HepG2 (cell line): ENCODE measurements around the gene FAM83E. TPM values are rescaled to one million over a fixed set of nuclear protein-coding genes. Genes with fewer than 3 reads are reported as not detected.

Source experiments
- ATAC-seq: fragments of 200-7000 bp; cut with Tn5 transposase; 3 replicates; pipeline ENCODE4 v1.9.1; 2020; ENCODE audit warnings: mild to moderate bottlenecking, moderate library complexity
- BruUV-seq: library from RNA; stranded (reverse); fragments of 400-500 nt; replicated peaks from 2 replicates; lab custom pipeline; 2021; lab: Mats Ljungman, UMichigan
- CTCF ChIA-PET: fragments of 300-600 bp; formaldehyde crosslinking; extraction: SDS; loops from one replicate; lab custom pipeline; 2021; ENCODE audit warnings: low total read pairs, inconsistent platforms, low intra/inter-chr PET ratio; lab: Yijun Ruan, JAX
- POLR2A ChIA-PET: fragments of 350-600 bp; sonication (Branson Sonifier 250); formaldehyde crosslinking; loops from one replicate; lab custom pipeline; 2020; ENCODE audit warnings: antibody characterized with exemption, inconsistent platforms; lab: Yijun Ruan, JAX
- DNase-seq: peaks from one replicate; pipeline ENCODE4 v3.0.0-alpha.2; 2015; ENCODE audit warnings: low spot score
- FAIRE-seq: peaks from 3 replicates; lab custom pipeline; 2011; peaks lifted over from hg19 to GRCh38; lab: Jason Lieb, UNC
- H2AFZ ChIP-seq: one replicate; pipeline ENCODE4 v1.6.1; 2011; ENCODE audit warnings: low read length, inconsistent platforms
- H3K27ac ChIP-seq: fragments of 300-600 bp; 3 replicates; pipeline ENCODE4 v1.8.0; 2011; ENCODE audit warnings: mixed run types, mild to moderate bottlenecking, mixed read lengths, low read length, inconsistent platforms; ENCODE audit not compliant: insufficient read depth; ENCODE audit errors: extremely low read length
- H3K27me3 ChIP-seq, 2 experiments: fragments of 200-600 bp in 1 of 2; 2 replicates in 1 of 2; 3 replicates in 1 of 2; pipeline versions ENCODE4 v1.6.0 to v1.8.0; 2011; ENCODE audit warnings: low read length in 2 of 2, mild to moderate bottlenecking in 2 of 2, moderate library complexity in 2 of 2, inconsistent platforms in 1 of 2; ENCODE audit not compliant: insufficient read depth in 2 of 2, control insufficient read depth in 1 of 2
- H3K36me3 ChIP-seq, 2 experiments: fragments of 200-600 bp in 1 of 2; replicated peaks in 1 of 2; 2 replicates in 1 of 2; 3 replicates in 1 of 2; pipeline versions ENCODE4 v1.5.1 to v1.8.0; 2011; ENCODE audit warnings: low read length in 2 of 2, inconsistent platforms in 1 of 2; ENCODE audit not compliant: insufficient read depth in 2 of 2, control insufficient read depth in 1 of 2
- H3K4me1 ChIP-seq: 2 replicates; pipeline ENCODE4 v1.5.1; 2012; ENCODE audit warnings: low read length, inconsistent platforms; ENCODE audit not compliant: insufficient read depth
- H3K4me2 ChIP-seq: 2 replicates; pipeline ENCODE4 v1.6.0; 2011; ENCODE audit warnings: low read depth, low read length, inconsistent platforms
- H3K4me3 ChIP-seq, 3 experiments: fragments of 200-600 bp in 1 of 3; sonication (generic), shearing (Covaris generic) in 1 of 3; replicated peaks in 1 of 3; 2 replicates each; pipeline ENCODE4 v1.5.1; 2011 to 2016; ENCODE audit warnings: low read length in 3 of 3, inconsistent platforms in 2 of 3, low read depth in 2 of 3, mild to moderate bottlenecking in 2 of 3, control low read depth in 1 of 3, mixed read lengths in 1 of 3; ENCODE audit not compliant: insufficient read depth in 1 of 3
- H3K79me2 ChIP-seq: one replicate; pipeline ENCODE4 v1.6.1; 2011; ENCODE audit warnings: low read length, inconsistent platforms; ENCODE audit not compliant: insufficient read depth
- H3K9ac ChIP-seq: 2 replicates; pipeline ENCODE4 v1.6.0; 2011; ENCODE audit warnings: mild to moderate bottlenecking, low read depth, low read length, inconsistent platforms; ENCODE audit not compliant: insufficient read depth
- H3K9me3 ChIP-seq: 2 replicates; pipeline ENCODE4 v1.5.1; 2012; ENCODE audit warnings: mild to moderate bottlenecking, low read length
- H4K20me1 ChIP-seq: 2 replicates; pipeline ENCODE4 v1.6.0; 2011; ENCODE audit warnings: inconsistent platforms, mild to moderate bottlenecking, low read length, moderate library complexity; ENCODE audit not compliant: insufficient read depth
- ATF2 ChIP-seq: sonication (generic); formaldehyde crosslinking; IDR thresholded peaks from 2 replicates; pipeline ENCODE4 v1.4.0; 2020; ENCODE audit warnings: missing genetic modification reagents
- FLYWCH1 ChIP-seq: sonication (generic); formaldehyde crosslinking; IDR thresholded peaks from 2 replicates; pipeline ENCODE4 v1.8.1; 2023; ENCODE audit warnings: mild to moderate bottlenecking, missing genetic modification reagents
- JUN ChIP-seq: sonication (generic); formaldehyde crosslinking; IDR thresholded peaks from 2 replicates; pipeline ENCODE4 v1.4.0; 2020; ENCODE audit warnings: mild to moderate bottlenecking, missing genetic modification reagents
- MED13 ChIP-seq: sonication (generic); formaldehyde crosslinking; IDR thresholded peaks from 2 replicates; pipeline ENCODE4 v1.5.0; 2020; ENCODE audit warnings: missing genetic modification reagents
- PPARG ChIP-seq: conservative IDR thresholded peaks from 2 replicates; pipeline ENCODE4 v1.6.1; 2016; ENCODE audit warnings: missing biosample characterization, missing genetic modification reagents
- SUZ12 ChIP-seq: fragments of 150-350 bp; IDR thresholded peaks from 2 replicates; pipeline ENCODE4 v1.6.1; 2014; ENCODE audit warnings: low read depth, low read length
- TEAD2 ChIP-seq: sonication (generic); formaldehyde crosslinking; IDR thresholded peaks from 2 replicates; pipeline ENCODE4 v1.9.0; 2021; ENCODE audit warnings: missing genetic modification reagents
- THAP11 ChIP-seq: IDR thresholded peaks from 2 replicates; pipeline ENCODE4 v1.6.1; 2016; ENCODE audit warnings: missing biosample characterization, missing genetic modification reagents
- TOPORS ChIP-seq: sonication (generic); formaldehyde crosslinking; IDR thresholded peaks from 2 replicates; pipeline ENCODE4 v1.8.0; 2023; ENCODE audit warnings: mild to moderate bottlenecking, missing genetic modification reagents
- XRCC5 ChIP-seq: fragments of 200-400 bp; formaldehyde crosslinking; optimal IDR thresholded peaks from 2 replicates; pipeline ENCODE3; 2017; ENCODE audit warnings: mild to moderate bottlenecking, low read length
- YY1 ChIP-seq: IDR thresholded peaks from 2 replicates; pipeline ENCODE4 v1.6.1; 2011; ENCODE audit warnings: low read length, low read depth, moderate library complexity, mild to moderate bottlenecking; ENCODE audit not compliant: insufficient read depth, insufficient replicate concordance
- ZFP62 ChIP-seq: sonication (generic); formaldehyde crosslinking; IDR thresholded peaks from 2 replicates; pipeline ENCODE4 v1.4.0; 2020; ENCODE audit warnings: missing genetic modification reagents
- ZNF34 ChIP-seq: sonication (generic); formaldehyde crosslinking; IDR thresholded peaks from 2 replicates; pipeline ENCODE4 v1.4.0; 2020; ENCODE audit warnings: mild to moderate bottlenecking, missing genetic modification reagents, borderline replicate concordance
- ZNF513 ChIP-seq: sonication (generic); formaldehyde crosslinking; conservative IDR thresholded peaks from 2 replicates; pipeline ENCODE4 v1.5.0; 2020; ENCODE audit warnings: missing genetic modification reagents
- ZNF563 ChIP-seq: sonication (generic); formaldehyde crosslinking; IDR thresholded peaks from 2 replicates; pipeline ENCODE4 v1.8.0; 2022; ENCODE audit warnings: mild to moderate bottlenecking, moderate library complexity, missing genetic modification reagents
- ZNF800 ChIP-seq: sonication (generic); formaldehyde crosslinking; IDR thresholded peaks from 2 replicates; pipeline ENCODE4 v1.4.0; 2020; ENCODE audit warnings: missing genetic modification reagents
- WGBS: methylation state at CpG from one replicate; pipeline ENCODE4 v1.1.6; 2017; ENCODE audit warnings: low lambda C conversion rate; 5-methylcytosine and 5-hydroxymethylcytosine counted together
- in situ Hi-C: cut with HindIII; loops from 2 replicates; pipeline ENCODE4 v1.10.0; 2017; ENCODE audit warnings: low pct_unique_long_range_greater_than_20kb; ENCODE audit not compliant: extremely low pct_ligation_motif_present
- intact Hi-C: fragments of 100-400 bp; cut with micrococcal nuclease; formaldehyde crosslinking; loops from one replicate; pipeline ENCODE4 v1.10.0; 2022; ENCODE audit not compliant: unreplicated experiment
- polyA plus RNA-seq, 8 experiments: library from polyadenylated mRNA; depleted of rRNA in 3 of 8; stranded (reverse) in 7 of 8; unstranded in 1 of 8; fragments of >200 nt; fragmentation: Illumina TruSeq in 4 of 8; extraction: Trizol in 4 of 8; gene quantifications; 2 replicates each; pipeline versions ENCODE4 v1.2.1 to v1.2.3, GENCODE V29; 2011 to 2016; ENCODE audit warnings: low read depth in 4 of 8, missing spikeins in 1 of 8, mixed read lengths in 1 of 8; ENCODE audit not compliant: insufficient read depth in 1 of 8
- total RNA-seq, 5 experiments: library from RNA; depleted of rRNA; stranded (reverse); fragments of >200 nt; fragmentation: Illumina TruSeq; extraction: Trizol; gene quantifications; 2 replicates each; pipeline ENCODE4 v1.2.3, GENCODE V29; 2016; ENCODE audit warnings: low read depth in 1 of 5

The FAM83E gene
- total and polyA plus RNA-seq, 2 of the 13 experiments (the other 11 are each of a cell fraction or from before 2014, with no cell fraction given), result 0.18 to 0.60 TPM

GRCh38 chr19:48644839-48645619 is 30.2 kb upstream of the FAM83E start:
- no peaks in the 10 kb centered on the region for H3K9me3 ChIP-seq
- peak overlapping the region; percentile 88 for H3K4me2 ChIP-seq
- H3K4me3 ChIP-seq, result peak overlapping the region; percentile 13 to 69 (median 59); a peak in 4 of 6 replicates
- 9% methylated on average over 9 of the region's 25 CpGs for WGBS
- peaks cover 0 to 1% of the 10 kb centered on the region in 2 experiments; a peak in 2 of 5 replicates for H3K27me3 ChIP-seq
- CTCF ChIA-PET, result no interaction called here
- POLR2A ChIA-PET, result interaction anchor here (0.5 to 3.4 kb wide), 9 partner anchors 8 to 162 kb away, joined by 3 to 16 read pairs (median 4); partner anchors contain the start of genes DBP, RPL18 and SPHK2
- no peaks in the 10 kb centered on the region for H3K79me2 ChIP-seq
- no peak overlapping the region for H3K9ac ChIP-seq
- peak; percentile 53 for DNase-seq
- no TSS peak for BruUV-seq
- peak; percentile 49 for FAIRE-seq
- H2AFZ ChIP-seq, result no peak overlapping the region
- peak; percentile 79 for ATAC-seq
- intact Hi-C loops (no loop called here), in situ Hi-C loops (loop anchor here (5.0 kb wide), 2 partner anchors 142 to 197 kb away; no protein-coding TSS in a partner anchor)
- peaks cover 16% of the 10 kb centered on the region for H3K4me1 ChIP-seq
- H3K36me3 ChIP-seq, result no peaks in the 10 kb centered on the region
- no peak overlapping the region for H3K27ac ChIP-seq
- H4K20me1 ChIP-seq, result no peaks in the 10 kb centered on the region
- TF ChIP-seq SUZ12, result peak; percentile 99
- 0 out of 2 replicates have a peak, but pooled peaks have one; percentile 58 for TF ChIP-seq ZNF513
- TF ChIP-seq MED13 (CRISPR knock-in tag), result no peak
- no peak for TF ChIP-seq ZNF800 (CRISPR knock-in tag)
- TF ChIP-seq TEAD2, result no peak
- no peak for TF ChIP-seq JUN (CRISPR knock-in tag)
- TF ChIP-seq ZNF563 (CRISPR knock-in tag), result no peak
- no peak for TF ChIP-seq ATF2 (CRISPR knock-in tag)
- TF ChIP-seq FLYWCH1 (CRISPR knock-in tag), result no peak
- no peak for TF ChIP-seq TOPORS (CRISPR knock-in tag)
- peak; percentile 40 for TF ChIP-seq YY1
- TF ChIP-seq THAP11 (CRISPR knock-in tag), result peak; percentile 100
- 0 out of 2 replicates have a peak, but pooled peaks have one; percentile 89 for TF ChIP-seq ZFP62 (CRISPR knock-in tag)
- no peak for TF ChIP-seq PPARG (CRISPR knock-in tag)
- no peak for TF ChIP-seq ZNF34
- peak; percentile 23 for TF ChIP-seq XRCC5
